Mesothelial cell of epicardium (in vitro differentiated cells): ENCODE data around the gene WDR46. TPM values are rescaled to one million over a fixed set of nuclear protein-coding genes. Genes with fewer than 3 reads are reported as not detected.
"Not testable (repeated sequence)": the region's sequence is repeated elsewhere in the genome, so short reads cannot be mapped to it uniquely, and the experiment has no call there.

Experiments
- DNase-seq, 2 experiments: peaks; one replicate each; pipeline ENCODE4 v3.0.0; 2021; ENCODE audit warnings: low spot score in 2 of 2; ENCODE audit not compliant: unreplicated experiment in 2 of 2
- H3K27ac Mint-ChIP-seq: 2 replicates; pipeline ENCODE4 v1.8.0; 2021; ENCODE audit warnings: mixed read lengths
- H3K27me3 Mint-ChIP-seq: 2 replicates; pipeline ENCODE4 v1.8.0; 2021; ENCODE audit warnings: low read depth, mixed read lengths
- H3K36me3 Mint-ChIP-seq: 2 replicates; pipeline ENCODE4 v1.8.0; 2021; ENCODE audit warnings: mixed read lengths
- H3K4me1 Mint-ChIP-seq: 2 replicates; pipeline ENCODE4 v1.8.0; 2021; ENCODE audit warnings: mixed read lengths
- H3K4me3 Mint-ChIP-seq: 2 replicates; pipeline ENCODE4 v1.8.0; 2021; ENCODE audit warnings: mild to moderate bottlenecking, moderate library complexity, mixed read lengths
- H3K9me3 Mint-ChIP-seq: 2 replicates; pipeline ENCODE4 v1.8.0; 2021; ENCODE audit warnings: mixed read lengths
- total RNA-seq: library from RNA; stranded (reverse); gene quantifications from 3 replicates; pipeline ENCODE4 v1.2.1, GENCODE V29; 2021
- TF ChIP-seq, protein P1 (sequence below): fragments of 200-600 bp; sonication (generic); IDR thresholded peaks from one replicate; pipeline ENCODE4 v1.5.0; 2021; ENCODE audit warnings: antibody characterized with exemption; ENCODE audit not compliant: unreplicated experiment

WDR46 gene
- total RNA-seq, 1 donor from 2014 or later, result 46.2 TPM

- no peak for DNase-seq
- Mint-ChIP-seq H3K27ac (peak overlapping the region; percentile 99), H3K27me3 (no peaks in the 10 kb centered on the region), H3K4me1 (peaks cover 29% of the 10 kb centered on the region), H3K9me3 (no peaks in the 10 kb centered on the region), H3K36me3 (peaks cover 12% of the 10 kb centered on the region), H3K4me3 (peak overlapping the region; percentile 99)
- TF ChIP-seq, protein P1, sequence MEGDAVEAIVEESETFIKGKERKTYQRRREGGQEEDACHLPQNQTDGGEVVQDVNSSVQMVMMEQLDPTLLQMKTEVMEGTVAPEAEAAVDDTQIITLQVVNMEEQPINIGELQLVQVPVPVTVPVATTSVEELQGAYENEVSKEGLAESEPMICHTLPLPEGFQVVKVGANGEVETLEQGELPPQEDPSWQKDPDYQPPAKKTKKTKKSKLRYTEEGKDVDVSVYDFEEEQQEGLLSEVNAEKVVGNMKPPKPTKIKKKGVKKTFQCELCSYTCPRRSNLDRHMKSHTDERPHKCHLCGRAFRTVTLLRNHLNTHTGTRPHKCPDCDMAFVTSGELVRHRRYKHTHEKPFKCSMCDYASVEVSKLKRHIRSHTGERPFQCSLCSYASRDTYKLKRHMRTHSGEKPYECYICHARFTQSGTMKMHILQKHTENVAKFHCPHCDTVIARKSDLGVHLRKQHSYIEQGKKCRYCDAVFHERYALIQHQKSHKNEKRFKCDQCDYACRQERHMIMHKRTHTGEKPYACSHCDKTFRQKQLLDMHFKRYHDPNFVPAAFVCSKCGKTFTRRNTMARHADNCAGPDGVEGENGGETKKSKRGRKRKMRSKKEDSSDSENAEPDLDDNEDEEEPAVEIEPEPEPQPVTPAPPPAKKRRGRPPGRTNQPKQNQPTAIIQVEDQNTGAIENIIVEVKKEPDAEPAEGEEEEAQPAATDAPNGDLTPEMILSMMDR, result no peak
Measured at GRCh38 chr6:33288141-33288920, 708 bp downstream of the WDR46 start.

- TF ChIP-seq, protein P1, result no peak
- Mint-ChIP-seq H3K4me1 (peaks cover 29% of the 10 kb centered on the region), H3K27me3 (no peaks in the 10 kb centered on the region), H3K27ac (no peak overlapping the region), H3K9me3 (no peaks in the 10 kb centered on the region), H3K4me3 (peak overlapping the region; percentile 99), H3K36me3 (peaks cover 12% of the 10 kb centered on the region)
- no peak for DNase-seq
Measured at GRCh38 chr6:33286946-33287914, 1.8 kb downstream of the WDR46 start.

- peaks cover 16% of the 10 kb centered on the region for H3K36me3 Mint-ChIP-seq
- H3K9me3 Mint-ChIP-seq, H3K4me3 Mint-ChIP-seq: not testable (repeated sequence)
Measured at GRCh38 chr6:33285214-33285613, 3.8 kb downstream of the WDR46 start.

DNA sequence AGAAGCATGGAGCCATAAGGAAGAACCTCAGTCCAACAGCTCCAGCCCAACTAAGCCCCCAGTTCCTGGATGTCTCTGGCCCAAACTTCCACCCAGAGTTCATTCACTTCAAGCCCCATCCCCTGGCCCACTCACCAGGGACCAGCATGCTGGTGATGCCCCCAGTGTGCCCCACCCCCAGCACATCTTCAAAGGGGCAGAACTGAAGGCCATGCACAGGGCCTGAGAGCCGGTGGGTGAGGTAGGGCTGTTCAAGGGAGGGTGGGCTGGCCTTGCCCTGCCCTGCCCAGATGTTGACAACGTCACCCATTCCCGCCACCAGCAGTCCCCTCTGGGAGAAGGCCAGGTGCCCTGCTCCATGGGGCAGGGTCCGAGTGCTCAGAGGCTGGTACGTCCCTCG lies 8.5 kb downstream of the WDR46 start:
- no peaks in the 10 kb centered on the region for H3K27me3 Mint-ChIP-seq
- no peak overlapping the region for H3K27ac Mint-ChIP-seq
- H3K4me3 Mint-ChIP-seq, result no peak overlapping the region
- DNase-seq, result no peak
- H3K4me1 Mint-ChIP-seq, result peaks cover 19% of the 10 kb centered on the region
- H3K9me3 Mint-ChIP-seq, result no peaks in the 10 kb centered on the region
- TF ChIP-seq, protein P1, result no peak
- H3K36me3 Mint-ChIP-seq, result peaks cover 10% of the 10 kb centered on the region

More at GRCh38 chr6:33285214-33285613, 3.8 kb downstream of the WDR46 start:
- H3K27ac Mint-ChIP-seq, DNase-seq, H3K27me3 Mint-ChIP-seq: not testable (repeated sequence)
- H3K4me1 Mint-ChIP-seq, result peaks cover 19% of the 10 kb centered on the region

DNA sequence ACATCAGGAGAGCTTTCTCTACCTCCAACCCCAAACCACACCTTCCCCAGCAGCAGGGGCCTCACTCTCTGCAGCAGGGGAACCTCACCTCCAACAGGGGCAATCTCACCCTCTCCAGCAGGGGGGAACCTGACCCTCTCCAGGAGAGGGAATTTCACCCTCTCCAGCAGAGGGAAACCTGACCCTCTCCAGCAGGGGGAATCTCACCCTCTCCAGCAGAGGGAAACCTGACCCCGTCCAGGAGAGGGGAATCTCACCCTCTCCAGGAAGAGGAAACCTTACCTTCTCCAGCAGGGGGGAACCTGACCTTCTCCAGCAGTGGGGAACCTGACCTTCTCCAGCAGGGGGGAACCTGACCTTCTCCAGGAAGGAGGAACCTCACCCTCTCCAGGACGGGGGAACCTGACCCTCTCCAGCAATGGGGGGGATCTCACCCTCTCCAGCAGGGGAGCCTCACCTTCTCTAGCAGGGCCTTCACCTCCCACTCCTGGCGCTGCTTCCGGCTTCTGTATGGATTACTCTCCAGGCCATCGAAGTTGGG lies 9.0 kb downstream of the WDR46 start:
- no peak overlapping the region for H3K27ac Mint-ChIP-seq

More for the DNA sequence above, 9.0 kb downstream of the WDR46 start:
- peaks cover 21% of the 10 kb centered on the region for H3K4me1 Mint-ChIP-seq
- H3K27me3 Mint-ChIP-seq, result no peaks in the 10 kb centered on the region
- no peak overlapping the region for H3K4me3 Mint-ChIP-seq
- no peaks in the 10 kb centered on the region for H3K9me3 Mint-ChIP-seq
- peaks cover 10% of the 10 kb centered on the region for H3K36me3 Mint-ChIP-seq
- TF ChIP-seq, protein P1, result peak; percentile 36
- no peak for DNase-seq
